HL-60/S4 treated with phorbol 12-myristate 13-acetate at 8.2 ng/mL for 4 days and 3 days (cell line): ENCODE data around the gene VANGL1.

Source experiments
- in situ Hi-C: fragments of 300-500 bp; cut with MboI; formaldehyde crosslinking; loops from 2 replicates; pipeline ENCODE4 v1.15.0; 2022; ENCODE audit warnings: low sequenced_read_pairs

VANGL1 gene

DNA sequence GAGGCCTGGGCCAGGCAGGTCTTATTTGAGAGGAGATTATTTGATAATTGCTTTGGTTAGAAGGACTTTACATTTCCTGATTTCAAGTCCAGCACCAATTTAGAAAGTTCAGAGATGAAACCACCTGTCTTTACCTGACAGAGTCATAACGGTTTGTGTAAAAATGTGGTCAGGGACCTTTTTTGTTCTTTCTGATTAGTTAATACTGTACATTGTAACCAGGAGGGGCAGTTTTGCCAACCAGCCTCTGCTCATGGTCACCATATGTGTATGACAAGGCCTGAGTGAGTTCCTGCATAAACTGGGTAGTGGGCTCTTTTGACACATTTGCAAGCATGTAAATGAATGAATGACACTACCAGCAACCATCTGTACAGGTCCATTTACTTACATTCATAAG, 55.8 kb downstream of the VANGL1 start:
- in situ Hi-C loops = no loop called here

GRCh38 chr1:115701090-115701489, 59.3 kb downstream of the VANGL1 start:
- in situ Hi-C loops = no loop called here

- in situ Hi-C loops = no loop called here
Observed at GRCh38 chr1:115702959-115703358, 61.2 kb downstream of the VANGL1 start.

DNA sequence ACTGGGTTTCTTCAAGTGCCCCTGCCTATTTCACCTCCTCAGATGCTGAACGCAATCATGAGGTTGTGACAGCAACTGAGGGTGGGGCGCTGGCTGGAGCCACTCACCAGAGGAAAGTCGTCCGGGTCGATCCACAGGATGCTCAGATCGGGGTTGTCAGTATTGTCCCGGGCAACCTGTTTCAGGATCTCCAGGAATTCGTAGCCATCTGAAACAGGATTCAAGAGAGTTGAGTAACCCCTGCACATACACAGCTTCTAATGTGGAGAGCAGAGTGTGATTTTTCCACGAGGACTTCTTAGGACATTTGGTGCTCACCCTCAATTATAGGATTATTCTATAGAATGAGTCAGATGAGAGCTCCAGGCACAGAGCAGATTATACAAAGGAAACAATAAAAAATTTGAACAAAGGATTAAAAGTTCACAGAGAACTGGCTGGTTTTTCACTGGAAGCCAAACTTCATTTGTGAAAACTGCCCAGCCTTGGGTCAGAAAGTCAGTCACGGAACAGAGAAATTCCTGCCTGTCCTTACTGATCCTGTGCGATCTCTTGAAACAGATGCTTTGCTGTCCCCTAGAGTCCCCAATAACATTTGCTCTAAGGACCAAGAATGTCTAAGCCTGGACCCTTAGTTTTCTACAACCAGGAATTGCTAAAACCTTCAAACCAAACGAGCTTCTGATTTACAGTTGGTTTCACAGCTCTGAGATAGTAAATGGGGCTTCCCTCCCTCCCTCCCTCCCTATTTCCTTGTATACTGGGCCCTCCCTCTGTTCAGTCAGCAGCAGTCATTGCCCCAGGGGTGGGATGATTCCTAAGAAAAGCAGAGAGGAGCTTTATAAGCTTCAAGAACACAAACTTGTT, 63.5 kb downstream of the VANGL1 start:
- in situ Hi-C loops = no loop called here

GRCh38 chr1:115705963-115706362, 64.2 kb downstream of the VANGL1 start:
- in situ Hi-C loops = no loop called here

DNA sequence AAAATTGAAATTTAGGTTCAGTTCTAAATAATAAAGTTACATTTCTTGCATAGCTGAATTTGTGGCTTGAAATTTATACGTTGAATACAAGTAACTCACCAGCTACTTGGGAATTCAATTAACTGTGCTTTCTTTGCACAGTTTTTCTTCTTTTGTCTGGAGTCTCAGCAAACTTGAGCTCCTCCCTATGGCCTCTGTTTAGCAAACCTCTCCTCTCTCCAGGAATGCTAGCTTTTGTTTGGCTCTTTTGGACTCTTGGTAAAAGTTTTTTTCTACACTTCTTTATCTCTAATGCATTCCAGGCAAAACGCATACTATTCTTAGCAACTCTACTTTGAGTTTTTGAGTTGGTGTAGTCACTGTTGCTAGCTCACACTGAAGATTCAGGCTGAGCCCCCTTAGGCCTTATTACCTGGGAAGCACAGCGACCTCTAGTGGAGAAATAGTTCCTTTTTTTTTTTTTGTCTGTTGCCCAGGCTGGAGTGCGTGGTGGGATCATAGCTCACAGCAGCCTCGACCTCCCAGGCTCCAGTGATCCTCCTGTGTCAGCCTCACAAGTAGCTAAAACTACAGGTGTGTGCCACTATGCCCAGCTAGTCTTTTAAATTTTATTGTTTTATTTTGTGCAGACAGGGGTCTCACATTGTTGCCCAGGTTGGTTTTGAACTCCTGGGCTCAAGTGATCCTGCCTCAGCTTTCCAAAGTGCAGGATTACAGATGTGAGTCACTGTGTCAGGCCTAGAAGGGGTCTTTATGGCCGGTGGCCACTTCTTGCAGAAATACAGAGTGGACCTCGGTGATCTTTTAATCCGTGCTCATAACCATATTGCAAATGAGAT, 65.0 kb downstream of the VANGL1 start:
- in situ Hi-C loops = no loop called here

- in situ Hi-C loops = no loop called here
Observed at GRCh38 chr1:115710859-115711624, 69.3 kb downstream of the VANGL1 start.

- in situ Hi-C loops = no loop called here
Observed at GRCh38 chr1:115712911-115713609, 71.3 kb downstream of the VANGL1 start.

DNA sequence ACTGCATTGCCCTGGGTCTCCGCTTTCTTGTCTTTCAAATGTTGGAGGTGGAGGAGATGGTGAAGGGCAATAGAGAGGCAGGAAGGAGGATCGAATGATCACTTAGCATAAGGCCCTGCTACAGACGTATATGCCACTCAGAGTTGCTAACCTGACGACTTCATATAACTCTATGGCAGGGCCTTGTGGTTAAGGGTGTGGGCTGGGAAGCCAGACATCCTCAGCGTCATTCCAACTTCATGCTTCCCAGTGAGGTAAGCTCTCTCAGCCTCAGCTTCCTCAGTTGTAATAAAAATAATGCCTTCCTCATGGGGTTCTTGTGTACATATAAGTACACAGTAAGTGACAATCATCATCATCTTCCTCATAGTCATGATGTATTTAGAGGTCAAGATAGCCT, 72.1 kb downstream of the VANGL1 start:
- in situ Hi-C loops = no loop called here

DNA sequence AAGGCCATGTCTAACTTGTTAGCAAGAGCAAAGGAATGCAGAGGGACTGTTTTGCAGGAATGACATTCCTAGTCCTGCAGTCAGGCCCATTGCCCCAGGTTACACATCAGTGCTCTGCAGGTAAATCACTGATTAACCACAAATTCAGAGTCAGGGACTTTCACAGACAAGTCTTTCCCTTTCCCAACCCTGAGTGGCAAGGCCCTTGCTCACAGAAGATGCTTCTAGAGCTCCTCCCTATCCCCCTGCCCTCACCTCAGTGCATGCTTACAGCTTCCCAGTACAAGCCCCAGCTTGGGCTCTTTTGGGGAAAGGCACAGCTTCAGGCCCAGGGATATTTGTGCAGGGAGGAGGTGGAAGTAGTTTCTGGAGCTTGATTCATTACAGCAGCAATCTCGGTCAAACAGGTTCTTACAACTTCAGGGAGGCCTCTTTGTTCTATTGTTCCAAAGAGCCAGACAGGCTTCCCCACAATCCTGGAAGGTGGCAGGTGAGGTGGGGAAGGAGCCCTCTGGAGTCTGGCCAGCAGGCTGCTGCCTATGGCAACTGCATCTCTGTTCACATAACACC, 72.9 kb downstream of the VANGL1 start:
- in situ Hi-C loops = no loop called here

DNA sequence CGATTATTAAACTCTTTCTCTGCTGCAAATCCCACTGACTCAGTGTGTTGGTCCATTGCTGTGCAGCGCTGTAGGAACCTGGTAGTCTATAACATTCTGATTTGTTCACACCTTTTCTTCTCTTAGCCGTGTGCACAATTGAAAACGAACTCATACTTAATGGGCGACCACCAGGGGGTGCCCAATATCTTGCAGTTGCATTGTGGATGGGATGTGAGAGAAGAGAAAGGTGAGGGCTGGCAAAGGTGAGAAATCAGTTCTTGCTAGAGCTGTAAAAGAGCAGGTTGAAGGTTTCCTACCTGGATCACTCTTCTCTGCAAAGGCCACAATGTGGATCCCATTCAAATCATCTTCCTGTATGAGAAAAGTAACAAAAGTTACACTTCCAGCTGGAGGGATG, 75.8 kb downstream of the VANGL1 start:
- in situ Hi-C loops = no loop called here

DNA sequence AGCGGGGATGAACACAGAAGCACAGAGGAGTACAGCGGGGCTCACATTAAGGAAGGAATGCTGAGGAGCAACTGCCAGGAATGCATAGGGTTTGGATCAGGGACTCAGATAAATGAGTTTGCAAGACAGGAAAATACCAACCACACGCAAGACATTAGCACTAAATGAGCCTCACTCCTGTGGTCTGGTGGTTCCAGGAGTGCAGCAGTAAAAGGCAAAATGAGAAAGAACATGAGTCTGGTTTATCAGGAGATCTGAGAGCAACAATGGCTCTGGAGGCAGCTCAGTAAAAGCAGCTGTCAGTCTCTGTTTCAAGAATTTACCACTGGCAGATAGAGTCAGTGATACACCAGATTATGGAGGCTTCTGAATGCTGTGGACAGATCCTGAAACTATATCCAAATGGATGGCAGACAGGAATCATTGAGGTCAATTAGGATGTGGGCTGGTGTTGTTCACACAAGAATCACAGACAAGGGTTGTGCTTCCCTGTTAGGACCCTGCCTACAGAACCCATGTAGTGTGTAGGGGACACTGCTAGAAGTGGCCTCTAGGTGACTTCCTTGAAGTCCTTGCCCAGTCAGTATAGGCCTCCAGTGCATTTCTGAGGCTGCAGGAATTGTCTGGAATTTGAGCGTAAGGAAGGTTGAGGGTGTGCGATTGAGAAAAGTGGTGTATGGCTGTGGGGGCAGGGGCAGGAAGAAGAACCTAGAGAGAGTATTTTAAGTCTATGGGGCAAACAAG, 76.4 kb downstream of the VANGL1 start:
- in situ Hi-C loops = no loop called here

GRCh38 chr1:115719285-115719684, 77.5 kb downstream of the VANGL1 start:
- in situ Hi-C loops = no loop called here

DNA sequence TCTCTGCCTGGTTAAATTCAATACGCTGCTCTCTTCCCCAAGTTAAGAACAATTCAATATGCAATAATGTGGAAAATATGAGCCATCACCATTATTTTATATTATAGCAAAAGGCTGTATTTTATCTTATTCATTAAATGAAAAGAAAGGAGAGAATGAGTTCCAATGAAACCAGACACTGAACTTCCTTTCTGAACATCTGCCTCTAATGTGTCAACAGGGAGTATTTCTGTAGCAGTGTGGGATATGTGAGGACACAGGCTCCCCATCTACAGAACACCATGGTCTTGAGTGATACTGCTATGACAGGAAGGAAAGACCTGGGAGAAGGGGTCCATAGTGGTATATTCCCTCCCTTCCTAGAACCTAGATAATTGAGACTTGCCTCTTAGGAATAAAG, 80.5 kb downstream of the VANGL1 start:
- in situ Hi-C loops = no loop called here

DNA sequence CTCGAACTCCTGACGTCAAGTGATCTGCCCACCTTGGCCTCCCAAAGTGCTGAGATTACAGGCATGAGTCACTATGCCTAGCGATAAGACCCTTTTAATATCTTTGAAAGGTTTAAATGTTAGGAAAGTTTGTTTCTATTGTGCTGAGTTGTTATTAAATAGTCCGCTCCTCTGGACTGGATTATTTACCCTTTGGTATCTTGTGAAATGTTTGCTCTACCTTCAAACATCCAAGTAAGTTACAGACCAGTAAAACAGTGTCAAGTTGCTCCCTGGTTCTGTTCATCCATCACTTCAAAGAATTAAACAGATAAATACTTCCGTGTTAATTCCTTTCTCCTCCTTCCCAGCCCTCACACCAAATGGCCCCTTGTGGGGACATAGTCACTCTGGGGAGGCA, 82.0 kb downstream of the VANGL1 start:
- in situ Hi-C loops = no loop called here

GRCh38 chr1:115725600-115725999, 83.8 kb downstream of the VANGL1 start:
- in situ Hi-C loops = no loop called here

GRCh38 chr1:115726161-115726560, 84.4 kb downstream of the VANGL1 start:
- in situ Hi-C loops = no loop called here

GRCh38 chr1:115726570-115726969, 84.8 kb downstream of the VANGL1 start:
- in situ Hi-C loops = no loop called here

DNA sequence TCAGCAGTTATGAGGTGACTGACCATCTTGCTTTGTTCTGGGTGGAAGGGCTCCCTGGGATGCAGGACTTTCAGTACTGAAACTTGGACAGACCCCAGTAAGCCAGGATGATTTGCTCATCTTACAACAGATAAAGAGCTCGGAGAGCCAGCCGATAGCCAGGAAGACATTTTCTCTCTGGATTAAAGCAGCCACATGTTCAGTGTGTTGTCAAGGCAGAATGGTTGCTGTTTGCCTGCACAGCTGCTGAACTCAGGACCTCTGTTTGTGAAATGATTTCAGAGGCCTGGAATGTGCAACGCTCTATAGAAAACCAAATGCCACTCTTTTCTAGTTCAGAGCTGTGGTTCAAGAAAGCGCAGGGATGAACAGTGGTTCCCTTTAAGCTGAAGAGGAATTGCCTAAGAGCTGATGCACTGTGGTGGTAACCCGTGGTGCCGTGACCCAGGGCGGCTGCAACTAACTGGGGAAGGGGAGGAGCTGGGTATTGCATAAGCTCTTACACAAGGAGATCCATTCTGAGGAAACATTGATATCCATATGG, 86.0 kb downstream of the VANGL1 start:
- in situ Hi-C loops = no loop called here
